ENCODE measurements around the gene OVOL2.

DNA sequence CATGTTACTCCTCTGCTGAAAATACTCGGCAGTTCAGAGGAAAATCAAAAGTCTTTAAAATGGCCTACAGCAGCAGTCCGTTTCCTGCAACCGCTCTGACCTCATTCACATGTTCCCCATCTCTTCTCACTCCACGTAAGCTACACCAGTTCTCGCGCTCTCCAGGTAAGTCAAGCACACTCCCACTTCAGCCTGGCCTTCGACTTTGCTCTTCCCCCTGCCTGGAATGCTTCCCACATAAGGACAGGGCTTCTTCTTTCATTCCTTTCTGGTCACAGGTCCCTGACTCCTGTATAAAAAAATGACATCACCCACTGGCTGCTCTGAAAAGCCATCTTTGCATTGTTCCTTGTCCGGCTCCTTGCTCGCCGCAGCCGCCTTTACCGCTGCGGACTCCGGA is 46.2 kb downstream of the OVOL2 start:
- TF ChIP-seq, protein P1, sequence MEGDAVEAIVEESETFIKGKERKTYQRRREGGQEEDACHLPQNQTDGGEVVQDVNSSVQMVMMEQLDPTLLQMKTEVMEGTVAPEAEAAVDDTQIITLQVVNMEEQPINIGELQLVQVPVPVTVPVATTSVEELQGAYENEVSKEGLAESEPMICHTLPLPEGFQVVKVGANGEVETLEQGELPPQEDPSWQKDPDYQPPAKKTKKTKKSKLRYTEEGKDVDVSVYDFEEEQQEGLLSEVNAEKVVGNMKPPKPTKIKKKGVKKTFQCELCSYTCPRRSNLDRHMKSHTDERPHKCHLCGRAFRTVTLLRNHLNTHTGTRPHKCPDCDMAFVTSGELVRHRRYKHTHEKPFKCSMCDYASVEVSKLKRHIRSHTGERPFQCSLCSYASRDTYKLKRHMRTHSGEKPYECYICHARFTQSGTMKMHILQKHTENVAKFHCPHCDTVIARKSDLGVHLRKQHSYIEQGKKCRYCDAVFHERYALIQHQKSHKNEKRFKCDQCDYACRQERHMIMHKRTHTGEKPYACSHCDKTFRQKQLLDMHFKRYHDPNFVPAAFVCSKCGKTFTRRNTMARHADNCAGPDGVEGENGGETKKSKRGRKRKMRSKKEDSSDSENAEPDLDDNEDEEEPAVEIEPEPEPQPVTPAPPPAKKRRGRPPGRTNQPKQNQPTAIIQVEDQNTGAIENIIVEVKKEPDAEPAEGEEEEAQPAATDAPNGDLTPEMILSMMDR (IDR thresholded peaks at IDR 0.05 in 8 of 11, conservative IDR thresholded peaks at IDR 0.05 in 3 of 11): no peak
- no peak for TF ChIP-seq POLR2A (IDR thresholded peaks at IDR 0.05)

Data from spleen (tissue), 7 donors.